GM23338 (cell line): Measurements from ENCODE around the gene ZNF236. TPM values are rescaled to one million over a fixed set of nuclear protein-coding genes. Genes with fewer than 3 reads are reported as not detected.

Source experiments
- ATAC-seq: fragments of 200-7000 bp; cut with Tn5 transposase; 3 replicates; pipeline ENCODE4 v1.9.1; 2020
- DNase-seq: peaks from one replicate; pipeline ENCODE4 v3.0.0-alpha.2; 2015; ENCODE audit warnings: low spot score
- H2AFZ ChIP-seq: fragments of 200-600 bp; sonication (generic); 2 replicates; pipeline ENCODE4 v1.8.0; 2016; ENCODE audit warnings: antibody characterized with exemption, mild to moderate bottlenecking, moderate library complexity
- H3F3A ChIP-seq: fragments of 200-600 bp; sonication (generic); replicated peaks from 2 replicates; pipeline ENCODE4 v1.8.0; 2017; ENCODE audit warnings: antibody characterized with exemption, mixed run types, low read depth
- H3K27ac ChIP-seq: fragments of 200-600 bp; sonication (generic); 2 replicates; pipeline ENCODE4 v1.6.1; 2016; ENCODE audit warnings: low read depth
- H3K27me3 ChIP-seq: fragments of 200-600 bp; sonication (generic); 2 replicates; pipeline ENCODE4 v1.8.0; 2016; ENCODE audit warnings: mild to moderate bottlenecking, mixed run types, moderate library complexity; ENCODE audit not compliant: insufficient read depth
- H3K36me3 ChIP-seq: fragments of 200-600 bp; sonication (generic); 2 replicates; pipeline ENCODE4 v1.8.0; 2016; ENCODE audit warnings: mild to moderate bottlenecking; ENCODE audit not compliant: insufficient read depth
- H3K4me1 ChIP-seq: fragments of 200-600 bp; sonication (generic); 2 replicates; pipeline ENCODE4 v1.8.0; 2016; ENCODE audit warnings: mild to moderate bottlenecking, moderate library complexity; ENCODE audit not compliant: insufficient read depth
- H3K4me2 ChIP-seq: fragments of 200-600 bp; sonication (generic); 2 replicates; pipeline ENCODE4 v1.7.1; 2017; ENCODE audit warnings: mixed run types
- H3K4me3 ChIP-seq: fragments of 200-600 bp; sonication (generic); 2 replicates; pipeline ENCODE4 v1.6.1; 2016; ENCODE audit warnings: mixed run types
- H3K79me2 ChIP-seq: fragments of 200-600 bp; sonication (generic); replicated peaks from 2 replicates; pipeline ENCODE4 v1.8.0; 2017; ENCODE audit warnings: mild to moderate bottlenecking; ENCODE audit not compliant: insufficient read depth
- H3K9me2 ChIP-seq: fragments of 200-600 bp; sonication (generic); 2 replicates; pipeline ENCODE4 v1.8.0; 2017; ENCODE audit not compliant: insufficient read depth
- H4K20me1 ChIP-seq: fragments of 200-600 bp; sonication (generic); replicated peaks from 2 replicates; pipeline ENCODE4 v1.8.0; 2017; ENCODE audit warnings: mild to moderate bottlenecking; ENCODE audit not compliant: insufficient read depth
- H3K27ac Mint-ChIP-seq: 2 replicates; pipeline ENCODE4 v1.8.0; 2020; ENCODE audit warnings: inconsistent platforms, mild to moderate bottlenecking, moderate library complexity, mixed read lengths
- H3K27me3 Mint-ChIP-seq: 3 replicates; pipeline ENCODE4 v1.8.0; 2022; ENCODE audit warnings: low read depth, mild to moderate bottlenecking, moderate library complexity, mixed read lengths, inconsistent platforms; ENCODE audit not compliant: insufficient read depth, poor library complexity
- H3K36me3 Mint-ChIP-seq: 3 replicates; pipeline ENCODE4 v1.8.0; 2021; ENCODE audit warnings: low read depth, mild to moderate bottlenecking, inconsistent platforms, moderate library complexity, mixed read lengths
- H3K4me1 Mint-ChIP-seq: 3 replicates; pipeline ENCODE4 v1.8.0; 2020; ENCODE audit warnings: mild to moderate bottlenecking, inconsistent platforms, mixed read lengths
- H3K4me3 Mint-ChIP-seq: 3 replicates; pipeline ENCODE4 v1.8.0; 2021; ENCODE audit warnings: moderate library complexity, mild to moderate bottlenecking, inconsistent platforms, mixed read lengths
- H3K9me3 Mint-ChIP-seq: 3 replicates; pipeline ENCODE4 v1.8.0; 2020; ENCODE audit warnings: moderate library complexity, mild to moderate bottlenecking, inconsistent platforms, mixed read lengths
- CREB1 ChIP-seq: fragments of 250-450 bp; sonication (Bioruptor Pico); IDR thresholded peaks from 2 replicates; pipeline ENCODE4 v1.5.0; 2020; ENCODE audit warnings: low read depth, mild to moderate bottlenecking, moderate library complexity
- CTCF ChIP-seq, 2 experiments: fragments of 200-600 bp in 1 of 2; sonication (generic) in 1 of 2; conservative IDR thresholded peaks; 2 replicates each; pipeline versions ENCODE4 v1.5.1 to v1.6.1; 2016 to 2017; ENCODE audit warnings: antibody characterized with exemption in 2 of 2, low read depth in 2 of 2, mild to moderate bottlenecking in 2 of 2, moderate library complexity in 1 of 2
- ETS1 ChIP-seq: IDR thresholded peaks from 2 replicates; pipeline ENCODE4 v1.6.1; 2016; ENCODE audit warnings: antibody characterized with exemption
- EZH2 ChIP-seq: fragments of 200-600 bp; sonication (generic); IDR thresholded peaks from one replicate; pipeline ENCODE4 v1.8.0; 2017; ENCODE audit warnings: antibody characterized with exemption, mild to moderate bottlenecking, low read depth; ENCODE audit not compliant: unreplicated experiment
- EZH2phosphoT487 ChIP-seq: fragments of 200-600 bp; sonication (generic); IDR thresholded peaks from one replicate; pipeline ENCODE4 v1.8.1; 2018; ENCODE audit warnings: antibody characterized with exemption; ENCODE audit not compliant: unreplicated experiment
- NANOG ChIP-seq: IDR thresholded peaks from 2 replicates; pipeline ENCODE4 v1.6.1; 2016; ENCODE audit warnings: antibody characterized with exemption, borderline replicate concordance
- ZNF114 ChIP-seq: fragments of 250-450 bp; sonication (Bioruptor Pico); IDR thresholded peaks from 2 replicates; pipeline ENCODE4 v1.5.0; 2020; ENCODE audit warnings: mild to moderate bottlenecking, moderate library complexity
- ZNF462 ChIP-seq: fragments of 250-450 bp; sonication (Bioruptor Pico); IDR thresholded peaks from 2 replicates; pipeline ENCODE4 v1.5.0; 2020; ENCODE audit warnings: mild to moderate bottlenecking, moderate library complexity
- polyA plus RNA-seq: library from polyadenylated mRNA; unstranded; fragments of >200 nt; fragmentation: Nextera tagmentation; extraction: Ambion mirVana; gene quantifications from 2 replicates; pipeline ENCODE4 v1.2.1, GENCODE V29; 2016
- total RNA-seq: library from RNA; depleted of rRNA; stranded (reverse); fragments of >200 nt; shearing (Covaris generic); gene quantifications from 2 replicates; pipeline ENCODE4 v1.2.3, GENCODE V29; 2014

The ZNF236 gene
- total and polyA plus RNA-seq, 2 experiments from 2014 or later: 8.9 to 16.3 TPM

- no peak for TF ChIP-seq ZNF462 (CRISPR knock-in tag)
- TF ChIP-seq ETS1: no peak
Measured at GRCh38 chr18:76985156-76985950, 163.0 kb downstream of the ZNF236 start (continued).

- peaks cover 27% of the 10 kb centered on the region for H3K4me1 Mint-ChIP-seq
- no peak overlapping the region for H3K4me3 Mint-ChIP-seq
- ATAC-seq (no peak), DNase-seq (no peak)
- Histone ChIP-seq H3K4me3 (no peak overlapping the region), H3K4me2 (no peak overlapping the region), H3K4me1 (peaks cover 16% of the 10 kb centered on the region), H3K27ac (no peak overlapping the region), H4K20me1 (no peaks in the 10 kb centered on the region), H3F3A (no peaks in the 10 kb centered on the region), H3K36me3 (no peaks in the 10 kb centered on the region), H3K79me2 (no peaks in the 10 kb centered on the region), H3K9me2 (no peaks in the 10 kb centered on the region), H3K27me3 (no peaks in the 10 kb centered on the region), H2AFZ (no peak overlapping the region)
- H3K36me3 Mint-ChIP-seq: no peaks in the 10 kb centered on the region
- H3K27ac Mint-ChIP-seq: no peak overlapping the region; the same call in 1 of the 2 replicates
- no peaks in the 10 kb centered on the region for H3K9me3 Mint-ChIP-seq
- H3K27me3 Mint-ChIP-seq: no peaks in the 10 kb centered on the region
- TF ChIP-seq CREB1 (CRISPR knock-in tag) (no peak), NANOG (no peak), ZNF114 (CRISPR knock-in tag) (no peak), CTCF (conservative IDR thresholded peaks at IDR 0.05; ENCODE audit: low read depth in 2 of 2) (no peak), EZH2 (no peak), EZH2phosphoT487 (no peak)
Measured at GRCh38 chr18:76985951-76986236, 163.5 kb downstream of the ZNF236 start.
